Dedifferentiated amniotic fluid mesenchymal stem cell (primary cell): ENCODE measurements around the gene SLX4IP.
"Not testable (repeated sequence)": the region's sequence is repeated elsewhere in the genome, so short reads cannot be mapped to it uniquely, and the experiment has no call there.

Experiments
- DNase-seq: peaks from one replicate; pipeline ENCODE4 v3.0.0-alpha.2; 2016; ENCODE audit errors: extremely low spot score

The SLX4IP gene

GRCh38 chr20:10603971-10604864 lies 169.1 kb downstream of the SLX4IP start:
- peak; percentile 91 for DNase-seq

- DNase-seq = no peak
These were observed 169.8 kb downstream of the SLX4IP start for GRCh38 chr20:10604865-10605440.

- DNase-seq = no peak
These were observed 170.6 kb downstream of the SLX4IP start for GRCh38 chr20:10605547-10606195.

GRCh38 chr20:10609276-10609675 lies 174.2 kb downstream of the SLX4IP start:
- DNase-seq = peak; percentile 53

- DNase-seq = peak; percentile 62
These were observed 174.7 kb downstream of the SLX4IP start for GRCh38 chr20:10609770-10610169.

- no peak for DNase-seq
These were observed 175.1 kb downstream of the SLX4IP start for GRCh38 chr20:10610251-10610650.

GRCh38 chr20:10611357-10611756 lies 176.3 kb downstream of the SLX4IP start:
- no peak for DNase-seq

- not testable (repeated sequence) for DNase-seq
These were observed 178.3 kb downstream of the SLX4IP start for GRCh38 chr20:10613426-10613825.

- no peak for DNase-seq
These were observed 178.8 kb downstream of the SLX4IP start for GRCh38 chr20:10613911-10614310.

- no peak for DNase-seq
These were observed 181.1 kb downstream of the SLX4IP start for GRCh38 chr20:10616212-10616611.

GRCh38 chr20:10617549-10618133 lies 182.5 kb downstream of the SLX4IP start:
- not testable (repeated sequence) for DNase-seq

- DNase-seq = no peak
These were observed 183.6 kb downstream of the SLX4IP start for GRCh38 chr20:10618611-10619245.

GRCh38 chr20:10619427-10619826 lies 184.3 kb downstream of the SLX4IP start:
- peak; percentile 97 for DNase-seq

- DNase-seq = no peak
These were observed 186.0 kb downstream of the SLX4IP start for GRCh38 chr20:10621149-10621548.

GRCh38 chr20:10622657-10623418 lies 187.7 kb downstream of the SLX4IP start:
- DNase-seq = peak; percentile 48

GRCh38 chr20:10625641-10626040 lies 190.5 kb downstream of the SLX4IP start:
- DNase-seq = no peak

- DNase-seq = no peak
These were observed 191.8 kb downstream of the SLX4IP start for GRCh38 chr20:10626896-10627295.

GRCh38 chr20:10629946-10630650 lies 195.0 kb downstream of the SLX4IP start:
- DNase-seq = no peak

- DNase-seq = no peak
These were observed 196.0 kb downstream of the SLX4IP start for GRCh38 chr20:10631126-10631525.

GRCh38 chr20:10632721-10633509 lies 197.8 kb downstream of the SLX4IP start:
- DNase-seq = no peak
